ENCODE data around the gene RPS16. TPM values are rescaled to one million over a fixed set of nuclear protein-coding genes. Genes with fewer than 3 reads are reported as not detected.

Gene RPS16
- total and polyA plus RNA-seq, 2 of the 13 experiments (the other 11 are each of a cell fraction or from before 2014, with no cell fraction given) = 488 to 2,583 TPM

GRCh38 chr19:39401549-39402345 lies 34.0 kb downstream of the RPS16 start (continued):
- no peak; the same call in 1 of the 2 replicates for TF ChIP-seq SIX1 (CRISPR knock-in tag; IDR thresholded peaks at IDR 0.05; ENCODE audit: borderline replicate concordance)
- peak; percentile 78; the same call in 1 of the 2 replicates for TF ChIP-seq NAIF1 (CRISPR knock-in tag; IDR thresholded peaks at IDR 0.05; ENCODE audit: borderline replicate concordance)
- TF ChIP-seq, protein P1, sequence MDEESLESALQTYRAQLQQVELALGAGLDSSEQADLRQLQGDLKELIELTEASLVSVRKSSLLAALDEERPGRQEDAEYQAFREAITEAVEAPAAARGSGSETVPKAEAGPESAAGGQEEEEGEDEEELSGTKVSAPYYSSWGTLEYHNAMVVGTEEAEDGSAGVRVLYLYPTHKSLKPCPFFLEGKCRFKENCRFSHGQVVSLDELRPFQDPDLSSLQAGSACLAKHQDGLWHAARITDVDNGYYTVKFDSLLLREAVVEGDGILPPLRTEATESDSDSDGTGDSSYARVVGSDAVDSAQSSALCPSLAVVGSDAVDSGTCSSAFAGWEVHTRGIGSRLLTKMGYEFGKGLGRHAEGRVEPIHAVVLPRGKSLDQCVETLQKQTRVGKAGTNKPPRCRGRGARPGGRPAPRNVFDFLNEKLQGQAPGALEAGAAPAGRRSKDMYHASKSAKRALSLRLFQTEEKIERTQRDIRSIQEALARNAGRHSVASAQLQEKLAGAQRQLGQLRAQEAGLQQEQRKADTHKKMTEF (CRISPR knock-in tag; IDR thresholded peaks at IDR 0.05) = peak; percentile 93
- peak; percentile 57; the same call in 1 of the 2 replicates for TF ChIP-seq THAP11 (CRISPR knock-in tag; IDR thresholded peaks at IDR 0.05)
- TF ChIP-seq ZSCAN22 (CRISPR knock-in tag; IDR thresholded peaks at IDR 0.05) = 0 out of 2 replicates have a peak, but pooled peaks have one; percentile 51
- TF ChIP-seq, protein P2, sequence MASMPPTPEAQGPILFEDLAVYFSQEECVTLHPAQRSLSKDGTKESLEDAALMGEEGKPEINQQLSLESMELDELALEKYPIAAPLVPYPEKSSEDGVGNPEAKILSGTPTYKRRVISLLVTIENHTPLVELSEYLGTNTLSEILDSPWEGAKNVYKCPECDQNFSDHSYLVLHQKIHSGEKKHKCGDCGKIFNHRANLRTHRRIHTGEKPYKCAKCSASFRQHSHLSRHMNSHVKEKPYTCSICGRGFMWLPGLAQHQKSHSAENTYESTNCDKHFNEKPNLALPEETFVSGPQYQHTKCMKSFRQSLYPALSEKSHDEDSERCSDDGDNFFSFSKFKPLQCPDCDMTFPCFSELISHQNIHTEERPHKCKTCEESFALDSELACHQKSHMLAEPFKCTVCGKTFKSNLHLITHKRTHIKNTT (CRISPR knock-in tag; IDR thresholded peaks at IDR 0.05) = no peak
- no peak for TF ChIP-seq TAF15 (IDR thresholded peaks at IDR 0.05; ENCODE audit: low read depth, low read length, poor library complexity, severe bottlenecking)
- peak; percentile 70; the same call in 1 of the 2 replicates for TF ChIP-seq SIN3A (IDR thresholded peaks at IDR 0.05; ENCODE audit: borderline replicate concordance, low read depth, low read length)
- peak; percentile 57; the same call in 1 of the 2 replicates for TF ChIP-seq GABPB1 (CRISPR knock-in tag; IDR thresholded peaks at IDR 0.05)
- no peak; the same call in 1 of the 2 replicates for TF ChIP-seq TOPORS (CRISPR knock-in tag; IDR thresholded peaks at IDR 0.05)
- TF ChIP-seq, protein P3, sequence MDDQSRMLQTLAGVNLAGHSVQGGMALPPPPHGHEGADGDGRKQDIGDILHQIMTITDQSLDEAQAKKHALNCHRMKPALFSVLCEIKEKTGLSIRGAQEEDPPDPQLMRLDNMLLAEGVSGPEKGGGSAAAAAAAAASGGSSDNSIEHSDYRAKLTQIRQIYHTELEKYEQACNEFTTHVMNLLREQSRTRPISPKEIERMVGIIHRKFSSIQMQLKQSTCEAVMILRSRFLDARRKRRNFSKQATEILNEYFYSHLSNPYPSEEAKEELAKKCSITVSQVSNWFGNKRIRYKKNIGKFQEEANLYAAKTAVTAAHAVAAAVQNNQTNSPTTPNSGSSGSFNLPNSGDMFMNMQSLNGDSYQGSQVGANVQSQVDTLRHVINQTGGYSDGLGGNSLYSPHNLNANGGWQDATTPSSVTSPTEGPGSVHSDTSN (CRISPR knock-in tag; IDR thresholded peaks at IDR 0.05; ENCODE audit: borderline replicate concordance) = no peak
- TF ChIP-seq JUN (CRISPR knock-in tag; IDR thresholded peaks at IDR 0.05) = 0 out of 2 replicates have a peak, but pooled peaks have one; percentile 62
- TF ChIP-seq ZBTB7B (CRISPR knock-in tag; IDR thresholded peaks at IDR 0.05) = peak; percentile 76; the same call in 1 of the 2 replicates
- TF ChIP-seq MED8 (CRISPR knock-in tag; IDR thresholded peaks at IDR 0.05; ENCODE audit: insufficient replicate concordance) = peak; percentile 7
- no peak; the same call in none of the 2 replicates for TF ChIP-seq ZNF430 (CRISPR knock-in tag; IDR thresholded peaks at IDR 0.05)
- no peak for TF ChIP-seq ELF4 (CRISPR knock-in tag; IDR thresholded peaks at IDR 0.05; ENCODE audit: borderline replicate concordance)
- peak; percentile 1; the same call in 1 of the 2 replicates for TF ChIP-seq SALL2 (CRISPR knock-in tag; IDR thresholded peaks at IDR 0.05)
- TF ChIP-seq NFKB2 (CRISPR knock-in tag; IDR thresholded peaks at IDR 0.05; ENCODE audit: borderline replicate concordance) = peak; percentile 93; the same call in 1 of the 2 replicates
- no peak; the same call in 1 of the 2 replicates for TF ChIP-seq DNMT3B (CRISPR knock-in tag; conservative IDR thresholded peaks at IDR 0.05)
- no peak for TF ChIP-seq SNAI1 (CRISPR knock-in tag; IDR thresholded peaks at IDR 0.05; ENCODE audit: borderline replicate concordance)
- TF ChIP-seq ATF5 (CRISPR knock-in tag; IDR thresholded peaks at IDR 0.05; ENCODE audit: low read depth) = no peak
- TF ChIP-seq ZNF564 (CRISPR knock-in tag; IDR thresholded peaks at IDR 0.05) = no peak; the same call in 1 of the 2 replicates
- TF ChIP-seq ZFP62 (CRISPR knock-in tag; IDR thresholded peaks at IDR 0.05) = no peak

Data from HepG2 (cell line).